Measurements from ENCODE around the gene RFX8. TPM values are rescaled to one million over a fixed set of nuclear protein-coding genes. Genes with fewer than 3 reads are reported as not detected.

RFX8 gene
- total RNA-seq, 4 donors from 2014 or later = 1.4 to 6.9 (median 3.9) TPM

- WGBS, 2 donors = 0 to 1% methylated on average over 12 to 31 of the region's 92 CpGs
- H3K9me3 ChIP-seq = no peaks in the 10 kb centered on the region
- H3K4me3 ChIP-seq = peak overlapping the region; percentile 43 to 81 (median 64)
- peaks cover 0 to 22% (median 5%) of the 10 kb centered on the region in 4 donors for H3K4me1 ChIP-seq
- H3K27me3 ChIP-seq = no peaks in the 10 kb centered on the region
- no peak for TF ChIP-seq EP300 (IDR thresholded peaks at IDR 0.05)
- TF ChIP-seq CTCF (IDR thresholded peaks at IDR 0.05) = no peak
- no peak for TF ChIP-seq POLR2A (IDR thresholded peaks at IDR 0.05)
- H3K36me3 ChIP-seq = no peaks in the 10 kb centered on the region
- peak overlapping the region; percentile 50 to 87 (median 78) for H3K27ac ChIP-seq
- peak in 1 of 2 donors; percentile 15 for DNase-seq (ENCODE audit: low spot score in 2 of 2)
These were observed 806 bp downstream of the RFX8 start for GRCh38 chr2:101473911-101474701.

- 27 to 35% methylated on average over 3 of the region's 3 CpGs for WGBS, 2 donors
- H3K27me3 ChIP-seq = no peaks in the 10 kb centered on the region
- H3K27ac ChIP-seq = peak overlapping the region; percentile 50 to 87 (median 78)
- H3K4me3 ChIP-seq = peak overlapping the region; percentile 43 to 81 (median 64)
- TF ChIP-seq EP300 (IDR thresholded peaks at IDR 0.05) (no peak), CTCF (IDR thresholded peaks at IDR 0.05) (no peak), POLR2A (IDR thresholded peaks at IDR 0.05) (no peak)
- H3K9me3 ChIP-seq = no peaks in the 10 kb centered on the region
- H3K4me1 ChIP-seq = peaks cover 0 to 22% (median 5%) of the 10 kb centered on the region in 4 donors
- H3K36me3 ChIP-seq = no peaks in the 10 kb centered on the region
- DNase-seq (ENCODE audit: low spot score in 2 of 2) = no peak
These were observed 1.4 kb downstream of the RFX8 start for GRCh38 chr2:101473591-101473910.

- Histone ChIP-seq H3K27ac (no peak overlapping the region), H3K4me1 (peaks cover 0 to 26% (median 7%) of the 10 kb centered on the region in 4 donors), H3K9me3 (no peaks in the 10 kb centered on the region), H3K4me3 (no peak overlapping the region), H3K27me3 (no peaks in the 10 kb centered on the region), H3K36me3 (no peaks in the 10 kb centered on the region)
- DNase-seq (ENCODE audit: low spot score in 2 of 2) = no peak
- 87 to 89% methylated on average over 4 of the region's 4 CpGs for WGBS, 2 donors
- no peak for TF ChIP-seq CTCF (IDR thresholded peaks at IDR 0.05)
- TF ChIP-seq EP300 (IDR thresholded peaks at IDR 0.05) = no peak
- TF ChIP-seq POLR2A (IDR thresholded peaks at IDR 0.05) = no peak
These were observed 5.0 kb downstream of the RFX8 start for GRCh38 chr2:101469863-101470262.

- Histone ChIP-seq H3K36me3 (no peaks in the 10 kb centered on the region), H3K4me3 (no peak overlapping the region), H3K27me3 (no peaks in the 10 kb centered on the region), H3K9me3 (no peaks in the 10 kb centered on the region), H3K27ac (no peak overlapping the region), H3K4me1 (peaks cover 0 to 20% (median 4%) of the 10 kb centered on the region in 4 donors)
- WGBS, 2 donors = 70 to 84% methylated on average over 4 of the region's 4 CpGs
- no peak for DNase-seq (ENCODE audit: low spot score in 2 of 2)
- TF ChIP-seq POLR2A (IDR thresholded peaks at IDR 0.05) = no peak
- no peak for TF ChIP-seq CTCF (IDR thresholded peaks at IDR 0.05)
- no peak for TF ChIP-seq EP300 (IDR thresholded peaks at IDR 0.05)
These were observed 7.6 kb downstream of the RFX8 start for GRCh38 chr2:101467306-101467705.

GRCh38 chr2:101466426-101466825 lies 8.5 kb downstream of the RFX8 start:
- Histone ChIP-seq H3K4me3 (no peak overlapping the region), H3K36me3 (no peaks in the 10 kb centered on the region), H3K4me1 (peaks cover 0 to 20% (median 4%) of the 10 kb centered on the region in 4 donors), H3K27me3 (no peaks in the 10 kb centered on the region), H3K27ac (no peak overlapping the region), H3K9me3 (no peaks in the 10 kb centered on the region)
- 87 to 92% methylated on average over 3 of the region's 3 CpGs for WGBS, 2 donors
- TF ChIP-seq EP300 (IDR thresholded peaks at IDR 0.05) (peak in 1 of 2 donors; percentile 27), POLR2A (IDR thresholded peaks at IDR 0.05) (no peak)
- no peak for DNase-seq (ENCODE audit: low spot score in 2 of 2)

Measured in tibial nerve (tissue), 4 donors.